HPDE6-E6E7 (cell line): ENCODE data around the gene MDM4.
"Not testable (repeated sequence)": the region's sequence is repeated elsewhere in the genome, so short reads cannot be mapped to it uniquely, and the experiment has no call there.

ENCODE experiments used
- DNase-seq: peaks from one replicate; pipeline ENCODE4 v3.0.0; 2011; ENCODE audit warnings: missing footprints; ENCODE audit errors: extremely low spot score

MDM4 gene

GRCh38 chr1:204562075-204562990, 46.1 kb downstream of the MDM4 start:
- DNase-seq, result no peak

GRCh38 chr1:204563307-204563706, 47.1 kb downstream of the MDM4 start:
- DNase-seq, result no peak

GRCh38 chr1:204563780-204564179, 47.6 kb downstream of the MDM4 start:
- DNase-seq, result no peak

GRCh38 chr1:204564835-204565234, 48.6 kb downstream of the MDM4 start:
- no peak for DNase-seq

GRCh38 chr1:204565617-204566582, 49.7 kb downstream of the MDM4 start:
- peak; percentile 82 for DNase-seq

- DNase-seq, result no peak
Observed at GRCh38 chr1:204566583-204566955, 50.4 kb downstream of the MDM4 start.

- DNase-seq, result no peak
Observed at GRCh38 chr1:204567071-204567470, 50.9 kb downstream of the MDM4 start.

GRCh38 chr1:204568576-204569315, 52.5 kb downstream of the MDM4 start:
- DNase-seq, result no peak

GRCh38 chr1:204569478-204569877, 53.3 kb downstream of the MDM4 start:
- no peak for DNase-seq

- not testable (repeated sequence) for DNase-seq
Observed at GRCh38 chr1:204570021-204570420, 53.8 kb downstream of the MDM4 start.

- DNase-seq, result no peak
Observed at GRCh38 chr1:204571128-204571527, 54.9 kb downstream of the MDM4 start.

- no peak for DNase-seq
Observed at GRCh38 chr1:204571631-204572030, 55.4 kb downstream of the MDM4 start.

- no peak for DNase-seq
Observed at GRCh38 chr1:204572923-204573922, 57.0 kb downstream of the MDM4 start.

- DNase-seq, result no peak
Observed at GRCh38 chr1:204574016-204574864, 58.0 kb downstream of the MDM4 start.

GRCh38 chr1:204574865-204575163, 58.6 kb downstream of the MDM4 start:
- no peak for DNase-seq

- DNase-seq, result no peak
Observed at GRCh38 chr1:204575221-204576190, 59.3 kb downstream of the MDM4 start.

GRCh38 chr1:204576422-204576821, 60.2 kb downstream of the MDM4 start:
- no peak for DNase-seq

- DNase-seq, result no peak
Observed at GRCh38 chr1:204577794-204578478, 61.7 kb downstream of the MDM4 start.
